ENCODE measurements around the gene ZW10. TPM values are rescaled to one million over a fixed set of nuclear protein-coding genes. Genes with fewer than 3 reads are reported as not detected.

Gene ZW10
- total and polyA plus RNA-seq, 2 donors from 2014 or later = 6.7 to 11.0 TPM

- TF ChIP-seq CTCF (IDR thresholded peaks at IDR 0.05; ENCODE audit: borderline replicate concordance, extremely low read depth, insufficient read depth) = no peak
- no peak for FAIRE-seq
- intact Hi-C loops (cut with DNase I) = no loop called here
- Histone ChIP-seq H3K36me3 (ENCODE audit: control insufficient read depth in 2 of 3, insufficient read depth in 3 of 3, low read length in 3 of 3) (peaks cover 7 to 25% (median 14%) of the 10 kb centered on the region in 3 donors), H3K9me3 (ENCODE audit: control insufficient read depth in 2 of 3, insufficient read depth in 1 of 3, low read length in 3 of 3) (no peaks in the 10 kb centered on the region), H3K4me3 (ENCODE audit: low read length in 3 of 3) (no peak overlapping the region), H3K27ac (ENCODE audit: low read depth in 2 of 2, low read length in 2 of 2) (no peak overlapping the region), H3K27me3 (ENCODE audit: control insufficient read depth, insufficient read depth, low read length) (no peaks in the 10 kb centered on the region), H3K4me1 (ENCODE audit: control insufficient read depth in 2 of 3, insufficient read depth in 2 of 3, low read depth in 1 of 3, low read length in 3 of 3) (no peaks in the 10 kb centered on the region), H3K9ac (ENCODE audit: low read length in 3 of 3) (no peak overlapping the region)
- DNase-seq = no peak
Measured at GRCh38 chr11:113760241-113760640, 13.3 kb downstream of the ZW10 start.

GRCh38 chr11:113752932-113753331 is 20.6 kb downstream of the ZW10 start:
- H3K27ac ChIP-seq (ENCODE audit: low read depth in 2 of 2, low read length in 2 of 2) = no peak overlapping the region
- peaks cover 2 to 20% (median 15%) of the 10 kb centered on the region in 3 donors for H3K36me3 ChIP-seq (ENCODE audit: control insufficient read depth in 2 of 3, insufficient read depth in 3 of 3, low read length in 3 of 3)
- no peaks in the 10 kb centered on the region for H3K4me1 ChIP-seq (ENCODE audit: control insufficient read depth in 2 of 3, insufficient read depth in 2 of 3, low read depth in 1 of 3, low read length in 3 of 3)
- H3K9me3 ChIP-seq (ENCODE audit: control insufficient read depth in 2 of 3, insufficient read depth in 1 of 3, low read length in 3 of 3) = peaks cover 0 to 2% (median 0%) of the 10 kb centered on the region in 3 donors
- no peak for TF ChIP-seq CTCF (IDR thresholded peaks at IDR 0.05; ENCODE audit: borderline replicate concordance, extremely low read depth, insufficient read depth)
- FAIRE-seq = no peak
- H3K4me3 ChIP-seq (ENCODE audit: low read length in 3 of 3) = no peak overlapping the region
- DNase-seq = no peak
- H3K27me3 ChIP-seq (ENCODE audit: control insufficient read depth, insufficient read depth, low read length) = no peaks in the 10 kb centered on the region
- H3K9ac ChIP-seq (ENCODE audit: low read length in 3 of 3) = no peak overlapping the region
- intact Hi-C loops (cut with DNase I) = no loop called here

GRCh38 chr11:113736323-113736722 is 37.2 kb downstream of the ZW10 start:
- no peaks in the 10 kb centered on the region for H3K9me3 ChIP-seq (ENCODE audit: control insufficient read depth in 2 of 3, insufficient read depth in 1 of 3, low read length in 3 of 3)
- DNase-seq (no peak), FAIRE-seq (no peak)
- H3K9ac ChIP-seq (ENCODE audit: low read length in 3 of 3) = no peak overlapping the region
- no peaks in the 10 kb centered on the region for H3K4me1 ChIP-seq (ENCODE audit: control insufficient read depth in 2 of 3, insufficient read depth in 2 of 3, low read depth in 1 of 3, low read length in 3 of 3)
- intact Hi-C loops (cut with DNase I) = no loop called here
- no peak for TF ChIP-seq CTCF (IDR thresholded peaks at IDR 0.05; ENCODE audit: borderline replicate concordance, extremely low read depth, insufficient read depth)
- no peak overlapping the region for H3K4me3 ChIP-seq (ENCODE audit: low read length in 3 of 3)
- no peak overlapping the region for H3K27ac ChIP-seq (ENCODE audit: low read depth in 2 of 2, low read length in 2 of 2)
- no peaks in the 10 kb centered on the region for H3K27me3 ChIP-seq (ENCODE audit: control insufficient read depth, insufficient read depth, low read length)
- H3K36me3 ChIP-seq (ENCODE audit: control insufficient read depth in 2 of 3, insufficient read depth in 3 of 3, low read length in 3 of 3) = peaks cover 6 to 37% (median 27%) of the 10 kb centered on the region in 3 donors

- no peak overlapping the region for H3K27ac ChIP-seq (ENCODE audit: low read depth in 2 of 2, low read length in 2 of 2)
- H3K4me1 ChIP-seq (ENCODE audit: control insufficient read depth in 2 of 3, insufficient read depth in 2 of 3, low read depth in 1 of 3, low read length in 3 of 3) = peaks cover 0 to 4% (median 0%) of the 10 kb centered on the region in 3 donors
- no peak overlapping the region for H3K4me3 ChIP-seq (ENCODE audit: low read length in 3 of 3)
- H3K36me3 ChIP-seq (ENCODE audit: control insufficient read depth in 2 of 3, insufficient read depth in 3 of 3, low read length in 3 of 3) = peaks cover 3 to 16% (median 16%) of the 10 kb centered on the region in 3 donors
- H3K27me3 ChIP-seq (ENCODE audit: control insufficient read depth, insufficient read depth, low read length) = no peaks in the 10 kb centered on the region
- FAIRE-seq (no peak), DNase-seq (peak in 2 of 5 donors; percentile 2 to 37)
- H3K9ac ChIP-seq (ENCODE audit: low read length in 3 of 3) = no peak overlapping the region
- intact Hi-C loops (cut with DNase I) = no loop called here
- no peaks in the 10 kb centered on the region for H3K9me3 ChIP-seq (ENCODE audit: control insufficient read depth in 2 of 3, insufficient read depth in 1 of 3, low read length in 3 of 3)
- no peak for TF ChIP-seq CTCF (IDR thresholded peaks at IDR 0.05; ENCODE audit: borderline replicate concordance, extremely low read depth, insufficient read depth)
Measured at GRCh38 chr11:113732092-113732491, 41.4 kb downstream of the ZW10 start.
